ENCODE results near the gene ARHGAP26.

Gene ARHGAP26

DNA sequence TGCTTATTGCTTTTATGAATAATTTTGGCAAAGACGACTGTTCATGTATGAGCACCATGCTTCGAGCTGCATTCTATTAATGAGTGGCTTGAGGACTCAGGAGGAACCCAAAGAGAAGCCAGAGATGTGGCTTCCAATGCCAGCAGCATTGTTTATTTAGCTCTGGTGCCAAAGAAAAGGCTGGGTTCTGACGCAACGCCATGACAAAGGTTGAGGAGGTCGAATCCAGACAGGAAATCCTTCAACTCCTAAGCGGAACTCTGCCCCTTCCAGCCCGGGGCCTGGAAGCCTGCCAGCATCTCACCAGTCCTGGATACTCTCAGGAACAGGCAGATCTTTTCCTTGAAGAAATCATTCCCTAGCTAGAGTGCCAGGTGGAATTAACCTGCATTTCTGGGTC lies 104.4 kb downstream of the ARHGAP26 start:
- Histone ChIP-seq H3K27me3 (ENCODE audit: insufficient read depth, low read length) (no peaks in the 10 kb centered on the region), H3K9me2 (ENCODE audit: low read depth, low read length) (no peaks in the 10 kb centered on the region), H3F3A (ENCODE audit: insufficient read depth, low read length) (no peaks in the 10 kb centered on the region), H3K9me3 (ENCODE audit: low read length) (no peaks in the 10 kb centered on the region), H3K79me2 (ENCODE audit: insufficient read depth, low read length) (no peaks in the 10 kb centered on the region), H3K27ac (ENCODE audit: low read depth, low read length, poor library complexity, severe bottlenecking) (no peak overlapping the region), H3K36me3 (ENCODE audit: insufficient read depth, low read length) (no peaks in the 10 kb centered on the region), H3K4me3 (ENCODE audit: low read depth, low read length, poor library complexity, severe bottlenecking) (no peak overlapping the region), H4K20me1 (ENCODE audit: insufficient read depth, low read length) (no peaks in the 10 kb centered on the region), H3K4me2 (ENCODE audit: low read length) (no peak overlapping the region), H2AFZ (ENCODE audit: low read length) (no peak overlapping the region), H3K9ac (ENCODE audit: low read length) (no peak overlapping the region), H3K4me1 (ENCODE audit: insufficient read depth, low read length, severe bottlenecking) (no peaks in the 10 kb centered on the region)
- TF ChIP-seq, protein P1, sequence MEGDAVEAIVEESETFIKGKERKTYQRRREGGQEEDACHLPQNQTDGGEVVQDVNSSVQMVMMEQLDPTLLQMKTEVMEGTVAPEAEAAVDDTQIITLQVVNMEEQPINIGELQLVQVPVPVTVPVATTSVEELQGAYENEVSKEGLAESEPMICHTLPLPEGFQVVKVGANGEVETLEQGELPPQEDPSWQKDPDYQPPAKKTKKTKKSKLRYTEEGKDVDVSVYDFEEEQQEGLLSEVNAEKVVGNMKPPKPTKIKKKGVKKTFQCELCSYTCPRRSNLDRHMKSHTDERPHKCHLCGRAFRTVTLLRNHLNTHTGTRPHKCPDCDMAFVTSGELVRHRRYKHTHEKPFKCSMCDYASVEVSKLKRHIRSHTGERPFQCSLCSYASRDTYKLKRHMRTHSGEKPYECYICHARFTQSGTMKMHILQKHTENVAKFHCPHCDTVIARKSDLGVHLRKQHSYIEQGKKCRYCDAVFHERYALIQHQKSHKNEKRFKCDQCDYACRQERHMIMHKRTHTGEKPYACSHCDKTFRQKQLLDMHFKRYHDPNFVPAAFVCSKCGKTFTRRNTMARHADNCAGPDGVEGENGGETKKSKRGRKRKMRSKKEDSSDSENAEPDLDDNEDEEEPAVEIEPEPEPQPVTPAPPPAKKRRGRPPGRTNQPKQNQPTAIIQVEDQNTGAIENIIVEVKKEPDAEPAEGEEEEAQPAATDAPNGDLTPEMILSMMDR (IDR thresholded peaks at IDR 0.05; ENCODE audit: low read length), result no peak
- no peak for TF ChIP-seq EZH2 (IDR thresholded peaks at IDR 0.05; ENCODE audit: borderline replicate concordance, low read length)

- H3F3A ChIP-seq (ENCODE audit: insufficient read depth, low read length), result no peaks in the 10 kb centered on the region
- H3K9me3 ChIP-seq (ENCODE audit: low read length), result no peaks in the 10 kb centered on the region
- no peak overlapping the region for H3K27ac ChIP-seq (ENCODE audit: low read depth, low read length, poor library complexity, severe bottlenecking)
- no peaks in the 10 kb centered on the region for H3K4me1 ChIP-seq (ENCODE audit: insufficient read depth, low read length, severe bottlenecking)
- H3K79me2 ChIP-seq (ENCODE audit: insufficient read depth, low read length), result no peaks in the 10 kb centered on the region
- H4K20me1 ChIP-seq (ENCODE audit: insufficient read depth, low read length), result no peaks in the 10 kb centered on the region
- H3K9ac ChIP-seq (ENCODE audit: low read length), result no peak overlapping the region
- H2AFZ ChIP-seq (ENCODE audit: low read length), result no peak overlapping the region
- H3K4me2 ChIP-seq (ENCODE audit: low read length), result no peak overlapping the region
- no peak overlapping the region for H3K4me3 ChIP-seq (ENCODE audit: low read depth, low read length, poor library complexity, severe bottlenecking)
- no peaks in the 10 kb centered on the region for H3K36me3 ChIP-seq (ENCODE audit: insufficient read depth, low read length)
- no peaks in the 10 kb centered on the region for H3K27me3 ChIP-seq (ENCODE audit: insufficient read depth, low read length)
- no peaks in the 10 kb centered on the region for H3K9me2 ChIP-seq (ENCODE audit: low read depth, low read length)
- no peak for TF ChIP-seq EZH2 (IDR thresholded peaks at IDR 0.05; ENCODE audit: borderline replicate concordance, low read length)
- TF ChIP-seq, protein P1 (IDR thresholded peaks at IDR 0.05; ENCODE audit: low read length), result no peak
Observed at GRCh38 chr5:142875936-142876335, 105.8 kb downstream of the ARHGAP26 start.

- no peak overlapping the region for H3K27ac ChIP-seq (ENCODE audit: low read depth, low read length, poor library complexity, severe bottlenecking)
- H3K9ac ChIP-seq (ENCODE audit: low read length), result no peak overlapping the region
- TF ChIP-seq EZH2 (IDR thresholded peaks at IDR 0.05; ENCODE audit: borderline replicate concordance, low read length), result no peak
- TF ChIP-seq, protein P1 (IDR thresholded peaks at IDR 0.05; ENCODE audit: low read length), result no peak
- H3K79me2 ChIP-seq (ENCODE audit: insufficient read depth, low read length), result no peaks in the 10 kb centered on the region
- no peaks in the 10 kb centered on the region for H3K27me3 ChIP-seq (ENCODE audit: insufficient read depth, low read length)
- H3K36me3 ChIP-seq (ENCODE audit: insufficient read depth, low read length), result no peaks in the 10 kb centered on the region
- H4K20me1 ChIP-seq (ENCODE audit: insufficient read depth, low read length), result no peaks in the 10 kb centered on the region
- H3K4me3 ChIP-seq (ENCODE audit: low read depth, low read length, poor library complexity, severe bottlenecking), result no peak overlapping the region
- H2AFZ ChIP-seq (ENCODE audit: low read length), result no peak overlapping the region
- no peaks in the 10 kb centered on the region for H3K9me3 ChIP-seq (ENCODE audit: low read length)
- no peak overlapping the region for H3K4me2 ChIP-seq (ENCODE audit: low read length)
- H3F3A ChIP-seq (ENCODE audit: insufficient read depth, low read length), result no peaks in the 10 kb centered on the region
- no peaks in the 10 kb centered on the region for H3K9me2 ChIP-seq (ENCODE audit: low read depth, low read length)
- no peaks in the 10 kb centered on the region for H3K4me1 ChIP-seq (ENCODE audit: insufficient read depth, low read length, severe bottlenecking)
Observed at GRCh38 chr5:142876817-142877216, 106.6 kb downstream of the ARHGAP26 start.
